Heart right ventricle (tissue), 16 donors: Measurements from ENCODE around the gene HESX1. TPM values are rescaled to one million over a fixed set of nuclear protein-coding genes. Genes with fewer than 3 reads are reported as not detected.

ENCODE experiments used
- ATAC-seq, 8 donors: fragments of 200-7000 bp; cut with Tn5 transposase; one replicate each; pipeline ENCODE4 v1.9.1; 2020; ENCODE audit warnings: mild to moderate bottlenecking in 8 of 8, moderate library complexity in 8 of 8, moderate number of reproducible peaks in 1 of 8
- DNase-seq, 2 donors: peaks; one replicate each; pipeline ENCODE4 v3.0.0-alpha.2; 2020
- H3K27ac ChIP-seq, 10 donors: fragments of 200-600 bp; sonication (generic) in 2 of 10; one replicate each; pipeline versions ENCODE4 v1.5.0 to v1.8.0; 2020 to 2022; ENCODE audit warnings: mild to moderate bottlenecking in 3 of 10
- H3K27me3 ChIP-seq, 7 donors: fragments of 200-600 bp; one replicate each; pipeline ENCODE4 v1.8.0; 2021 to 2022; ENCODE audit warnings: mild to moderate bottlenecking in 2 of 7
- H3K36me3 ChIP-seq, 9 donors: fragments of 200-600 bp; sonication (generic) in 1 of 9; one replicate each; pipeline versions ENCODE4 v1.5.0 to v1.8.0; 2020 to 2022; ENCODE audit warnings: mild to moderate bottlenecking in 2 of 9
- H3K4me1 ChIP-seq, 9 donors: fragments of 200-600 bp; sonication (generic) in 1 of 9; one replicate each; pipeline versions ENCODE4 v1.5.0 to v1.8.0; 2020 to 2022; ENCODE audit warnings: mild to moderate bottlenecking in 4 of 9
- H3K4me3 ChIP-seq, 10 donors: fragments of 200-600 bp; sonication (generic) in 2 of 10; one replicate each; pipeline versions ENCODE4 v1.5.0 to v1.8.0; 2020 to 2022; ENCODE audit warnings: mild to moderate bottlenecking in 7 of 10, moderate library complexity in 2 of 10
- H3K9me3 ChIP-seq, 11 donors: fragments of 200-600 bp in 10 of 11; sonication (generic) in 2 of 11; one replicate each; pipeline versions ENCODE4 v1.5.0 to v1.8.0; 2013 to 2022; ENCODE audit warnings: mild to moderate bottlenecking in 2 of 11, control low read depth in 1 of 11, moderate library complexity in 1 of 11
- CTCF ChIP-seq, 9 donors: fragments of 200-600 bp; sonication (generic) in 2 of 9; IDR thresholded peaks; one replicate each; pipeline versions ENCODE4 v1.5.0 to v1.8.0; 2021 to 2022; ENCODE audit warnings: antibody characterized with exemption in 9 of 9, mild to moderate bottlenecking in 5 of 9, moderate library complexity in 1 of 9
- WGBS, 2 donors: extraction: QIAGEN DNeasy Blood & Tissue Kit; methylation state at CpG; one replicate each; pipeline ENCODE4 v1.1.7; 2013; ENCODE audit warnings: inconsistent platforms in 1 of 2; 5-methylcytosine and 5-hydroxymethylcytosine counted together
- intact Hi-C, 10 donors: fragments of 100-400 bp; cut with DNase I; formaldehyde crosslinking; loops; one replicate each; pipeline versions ENCODE4 v1.11.1 to v1.14.2; 2022
- polyA plus RNA-seq, 2 donors: library from polyadenylated mRNA; stranded (reverse); fragments of 200-250 nt; gene quantifications; one replicate each; pipeline ENCODE4 v1.2.3, GENCODE V29; 2013
- total RNA-seq, 10 donors: library from RNA; stranded (reverse); fragmentation: NEBNext Ultra II Directional in 3 of 10; extraction: Animal tissue kit (Norgen Biotek cat#: 25700) in 3 of 10; gene quantifications; one replicate each; pipeline versions ENCODE4 v1.2.1 to v1.2.4, GENCODE V29; 2021 to 2023
- donor health status: Arrhythmogenic right ventricular cardiomyopathy.
- donor health status: ischemic (EF 13 %, LVEDD 7.1; RV severe dilation, severe dysfunction).
- donor health status: healthy with polysubstance abuse.
- donor health status: DM: no; HTN: yes; CAD: no.
- donor health status: DM: no; HTN: no; CAD: no.
- donor health status: ischemic (EF 25% LVEDD 6.9; RV normal size, moderate dysfunction).
- donor health status: ischemic (EF 25% LVEDD 5.7; RV mildly dilated, moderate dysfunction).
- donor health status: healthy.
- donor health status: DM: yes; HTN: yes; CAD: no.
- donor health status: Ischemic cardiomyopathy.
- donor health status: ischemic (EF 35%, LVEDD 5.7; RV mildly dilated, moderate dysfunction).
- donor health status: nonischemic (EF 11% LVEDD 7.7; RV severe dilation, severe dysfunction).
- donor health status: DM: yes; HTN: yes; CAD: no.
- donor health status: PGD.
- donor health status: ischemic (EF 29% LVEDD 5.4; RV normal size, mild dysfunction).
- donor health status: nonischemic (EF 23%, LVEDD 6.1; RV moderate dilation, normal function).

The HESX1 gene
- total and polyA plus RNA-seq, 12 donors: 0.22 to 1.5 (median 0.54) TPM; not detected in 4

- H3K9me3 ChIP-seq: no peaks in the 10 kb centered on the region
- no peaks in the 10 kb centered on the region for H3K36me3 ChIP-seq
- peak overlapping the region in 4 of 10 donors; percentile 5 to 32 (median 10) for H3K27ac ChIP-seq
- ATAC-seq (peak in 4 of 8 donors; percentile 28 to 65 (median 42)), DNase-seq (no peak)
- intact Hi-C loops: no loop called here
- H3K27me3 ChIP-seq: peaks cover 0 to 13% (median 0%) of the 10 kb centered on the region in 7 donors
- no peak for TF ChIP-seq CTCF (IDR thresholded peaks at IDR 0.05)
- no peak overlapping the region for H3K4me3 ChIP-seq
- 42 to 50% methylated on average over 2 of the region's 2 CpGs for WGBS, 2 donors
- H3K4me1 ChIP-seq: peaks cover 0 to 48% (median 31%) of the 10 kb centered on the region in 9 donors
Measured at GRCh38 chr3:57151021-57151449, 48.7 kb downstream of the HESX1 start.

- ATAC-seq: peak in 1 of 8 donors; percentile 34
- intact Hi-C loops: no loop called here
- WGBS, 2 donors: 40 to 42% methylated on average over 7 of the region's 7 CpGs
- TF ChIP-seq CTCF (IDR thresholded peaks at IDR 0.05): no peak
- Histone ChIP-seq H3K4me1 (peaks cover 0 to 43% (median 28%) of the 10 kb centered on the region in 9 donors), H3K4me3 (no peak overlapping the region), H3K36me3 (no peaks in the 10 kb centered on the region), H3K27me3 (peaks cover 0 to 9% (median 0%) of the 10 kb centered on the region in 7 donors), H3K27ac (peak overlapping the region in 2 of 10 donors; percentile 5 to 32), H3K9me3 (no peaks in the 10 kb centered on the region)
- DNase-seq: no peak
Measured at GRCh38 chr3:57150113-57150581, 49.6 kb downstream of the HESX1 start.

Other genes starting within 250 kb of the HESX1 start
- gene SPATA12, start 139.3 kb downstream of the HESX1 start, total RNA-seq: not detected
- not detected for gene SPATA12, start 139.3 kb downstream of the HESX1 start, polyA plus RNA-seq
- gene IL17RD, start 34.6 kb downstream of the HESX1 start, total RNA-seq: 10 to 100 TPM in 2 of 10 donors, 1 to 10 TPM in 8; 3.3 to 15.6 (median 6.0) TPM
- 1 to 10 TPM; 1.3 TPM for gene IL17RD, start 34.6 kb downstream of the HESX1 start, polyA plus RNA-seq
- 10 to 100 TPM; 44.7 to 58.7 (median 51.0) TPM for gene APPL1, start 27.8 kb upstream of the HESX1 start, total RNA-seq
- gene APPL1, start 27.8 kb upstream of the HESX1 start, polyA plus RNA-seq: 10 to 100 TPM; 10.7 to 14.3 TPM
- gene ASB14, start 92.7 kb upstream of the HESX1 start, total RNA-seq: 10 to 100 TPM in 5 of 10 donors, 1 to 10 TPM in 5; 1.9 to 26.2 (median 9.7) TPM
- gene ASB14, start 92.7 kb upstream of the HESX1 start, polyA plus RNA-seq: 1 to 10 TPM in 1 of 2 donors, under 1 TPM in 1; 0.01 to 2.5 TPM